Measurements from ENCODE around the gene PTPRQ. TPM values are rescaled to one million over a fixed set of nuclear protein-coding genes. Genes with fewer than 3 reads are reported as not detected.

Gene PTPRQ
- polyA plus RNA-seq, 2 of the 4 experiments (the other 2 are of a cell fraction), result 0.14 to 0.17 TPM

GRCh38 chr12:80707126-80707829 lies 263.2 kb downstream of the PTPRQ start, which contains the start of gene MYF6:
Gene MYF6, plus strand, starts transcription at chr12:80707634. Its CDS starts 86 bp downstream, at chr12:80707720.
- ChIA-PET CTCF (no interaction called here), POLR2A (no interaction called here)
- FAIRE-seq (no peak), ATAC-seq (no peak), DNase-seq (ENCODE audit: low read depth in 1 of 2, low spot score in 1 of 2) (no peak)
- TF ChIP-seq HES2 (IDR thresholded peaks at IDR 0.05), result no peak
- H3K27ac ChIP-seq, result no peak within 1 kb of the TSS
- no peak within 1 kb of the TSS for H3K4me3 ChIP-seq
- no peaks in the 10 kb centered on the region for H3K4me1 ChIP-seq
- 27% methylated on average over 4 of the region's 4 CpGs for WGBS (ENCODE audit: missing lambda C conversion rate)
- H3K9me3 ChIP-seq, result no peaks in the 10 kb centered on the region
- H3K4me2 ChIP-seq, result no peak within 1 kb of the TSS

GRCh38 chr12:80707830-80708258 lies 263.8 kb downstream of the PTPRQ start:
- Histone ChIP-seq H3K9me3 (no peaks in the 10 kb centered on the region), H3K4me1 (no peaks in the 10 kb centered on the region), H3K4me2 (no peak overlapping the region), H3K4me3 (no peak overlapping the region), H3K27ac (no peak overlapping the region)
- TF ChIP-seq, protein P1, sequence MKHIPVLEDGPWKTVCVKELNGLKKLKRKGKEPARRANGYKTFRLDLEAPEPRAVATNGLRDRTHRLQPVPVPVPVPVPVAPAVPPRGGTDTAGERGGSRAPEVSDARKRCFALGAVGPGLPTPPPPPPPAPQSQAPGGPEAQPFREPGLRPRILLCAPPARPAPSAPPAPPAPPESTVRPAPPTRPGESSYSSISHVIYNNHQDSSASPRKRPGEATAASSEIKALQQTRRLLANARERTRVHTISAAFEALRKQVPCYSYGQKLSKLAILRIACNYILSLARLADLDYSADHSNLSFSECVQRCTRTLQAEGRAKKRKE (CRISPR knock-in tag; IDR thresholded peaks at IDR 0.05; ENCODE audit: low read depth), result no peak
- no peak for TF ChIP-seq HES2 (IDR thresholded peaks at IDR 0.05)
- no peak for TF ChIP-seq PHF8 (IDR thresholded peaks at IDR 0.05; ENCODE audit: borderline replicate concordance, low read depth)
- TF ChIP-seq RNF2 (IDR thresholded peaks at IDR 0.05; ENCODE audit: borderline replicate concordance, low read depth), result no peak
- TF ChIP-seq EHMT2 (IDR thresholded peaks at IDR 0.05; ENCODE audit: low read depth), result no peak
- TF ChIP-seq GATA3 (IDR thresholded peaks at IDR 0.05; ENCODE audit: borderline replicate concordance), result no peak
- no peak for TF ChIP-seq ZSCAN20 (CRISPR knock-in tag; IDR thresholded peaks at IDR 0.05)
- no peak for TF ChIP-seq CTCF (IDR thresholded peaks at IDR 0.05)
- TF ChIP-seq HOXB13 (CRISPR knock-in tag; IDR thresholded peaks at IDR 0.05; ENCODE audit: low read depth), result no peak
- TF ChIP-seq NFE2L2 (conservative IDR thresholded peaks at IDR 0.05; ENCODE audit: low read length), result no peak
- TF ChIP-seq PBX3 (IDR thresholded peaks at IDR 0.05), result no peak
- TF ChIP-seq ESRRA (IDR thresholded peaks at IDR 0.05; ENCODE audit: borderline replicate concordance, low read length), result no peak
- no peak for TF ChIP-seq RARB (CRISPR knock-in tag; IDR thresholded peaks at IDR 0.05)
- TF ChIP-seq HEYL (CRISPR knock-in tag; IDR thresholded peaks at IDR 0.05), result no peak
- no peak for TF ChIP-seq JUNB (IDR thresholded peaks at IDR 0.05)
- TF ChIP-seq, protein P2, sequence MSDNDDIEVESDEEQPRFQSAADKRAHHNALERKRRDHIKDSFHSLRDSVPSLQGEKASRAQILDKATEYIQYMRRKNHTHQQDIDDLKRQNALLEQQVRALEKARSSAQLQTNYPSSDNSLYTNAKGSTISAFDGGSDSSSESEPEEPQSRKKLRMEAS (IDR thresholded peaks at IDR 0.05), result no peak
- WGBS (ENCODE audit: missing lambda C conversion rate), result 77% methylated on average over 17 of the region's 21 CpGs
- ChIA-PET CTCF (no interaction called here), POLR2A (no interaction called here)
- no peak for FAIRE-seq
- ATAC-seq, result no peak
- no peak for DNase-seq (ENCODE audit: low read depth in 1 of 2, low spot score in 1 of 2)

DNA sequence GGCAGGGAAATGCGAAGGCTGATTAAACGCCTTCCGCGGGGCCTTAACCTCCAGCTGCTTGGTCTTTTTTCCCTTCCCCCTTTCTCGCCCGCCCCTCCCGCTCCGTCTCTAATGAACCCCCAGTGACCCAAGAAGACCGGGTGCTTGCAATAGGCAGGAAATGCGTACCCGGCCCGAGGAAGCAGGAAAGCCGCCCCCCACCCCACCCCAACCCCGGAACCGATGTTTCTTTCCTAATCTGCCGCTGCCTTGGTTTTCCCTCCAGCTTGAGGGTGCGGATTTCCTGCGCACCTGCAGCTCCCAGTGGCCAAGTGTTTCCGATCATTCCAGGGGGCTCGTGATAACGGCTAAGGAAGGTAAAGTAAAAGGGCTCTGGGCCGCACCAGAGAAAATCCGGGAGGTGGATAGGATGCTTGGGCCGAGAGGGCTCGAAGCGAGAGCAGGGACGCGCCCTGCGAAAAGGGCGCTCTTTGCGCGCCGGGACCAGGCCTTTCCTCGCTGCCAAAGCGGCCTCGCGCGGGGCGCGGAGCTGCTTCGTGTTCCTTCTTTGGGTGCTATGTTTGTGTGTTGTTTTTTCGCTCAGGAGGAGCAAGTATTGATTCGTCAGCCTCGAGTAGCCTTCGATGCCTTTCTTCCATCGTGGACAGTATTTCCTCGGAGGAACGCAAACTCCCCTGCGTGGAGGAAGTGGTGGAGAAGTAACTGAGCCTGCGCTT lies 264.4 kb downstream of the PTPRQ start:
- ATAC-seq, result no peak
- CTCF ChIA-PET, result no interaction called here
- no peak overlapping the region for H3K4me2 ChIP-seq

More for the DNA sequence above, 264.4 kb downstream of the PTPRQ start:
- no peak for TF ChIP-seq BCL3 (IDR thresholded peaks at IDR 0.05)
- FAIRE-seq (no peak), DNase-seq (ENCODE audit: low read depth in 1 of 2, low spot score in 1 of 2) (no peak)
- Histone ChIP-seq H3K27ac (no peak overlapping the region), H3K4me1 (no peaks in the 10 kb centered on the region), H3K4me3 (no peak overlapping the region), H3K9me3 (no peaks in the 10 kb centered on the region)
- WGBS (ENCODE audit: missing lambda C conversion rate), result 83% methylated on average over 48 of the region's 50 CpGs
- POLR2A ChIA-PET, result no interaction called here
